DMS53 treated with DMSO at 0.1 percent for 48 hours (cell line): ENCODE data around the gene INTS6.

Experiments used
- DNase-seq: peaks from one replicate; lab custom pipeline; 2025; ENCODE audit not compliant: unreplicated experiment; lab: John Stamatoyannopoulos, UW

INTS6 gene

GRCh38 chr13:51324714-51325420, 128.0 kb downstream of the INTS6 start:
- no peak for DNase-seq

- no peak for DNase-seq
Observed at GRCh38 chr13:51323824-51324511, 128.9 kb downstream of the INTS6 start.

DNA sequence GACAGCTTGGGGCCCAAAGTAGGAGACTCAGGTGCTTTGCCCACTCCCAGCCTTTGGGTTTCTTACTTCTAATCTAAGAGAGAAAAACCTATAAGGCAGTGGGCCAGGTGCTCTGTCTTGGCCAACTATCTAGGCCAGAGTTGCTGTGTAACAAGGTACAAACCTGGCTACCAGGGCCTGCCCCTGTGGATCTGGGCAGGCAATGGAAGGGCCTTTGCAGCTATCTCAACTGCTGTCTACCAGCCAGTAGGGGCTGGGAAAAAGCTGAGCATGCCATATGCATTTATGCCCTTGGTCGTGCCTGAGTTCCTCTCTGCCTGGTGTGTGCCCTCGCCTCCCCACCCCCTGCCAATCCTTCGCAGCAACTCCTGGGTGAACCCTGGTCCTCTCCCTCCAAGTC, 130.0 kb downstream of the INTS6 start:
- no peak for DNase-seq

DNA sequence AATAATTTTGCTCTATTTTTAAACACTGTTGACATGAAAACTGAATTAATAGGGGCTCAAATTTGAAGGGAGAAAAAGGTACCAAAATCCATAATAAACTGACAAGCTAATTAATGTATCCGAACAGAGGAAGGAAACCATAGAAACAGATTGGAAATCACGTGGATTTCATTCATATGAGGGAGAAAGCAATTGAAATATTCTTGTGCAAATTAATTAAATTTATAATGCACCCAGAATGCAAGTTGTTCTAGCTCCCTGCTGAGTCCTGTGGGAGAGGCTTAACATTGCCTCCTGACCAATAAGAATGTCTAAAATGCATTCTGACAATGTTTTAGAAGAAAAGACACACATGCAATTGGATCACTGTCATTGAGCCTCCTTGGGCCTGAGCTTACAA, 131.0 kb downstream of the INTS6 start:
- DNase-seq = no peak

DNA sequence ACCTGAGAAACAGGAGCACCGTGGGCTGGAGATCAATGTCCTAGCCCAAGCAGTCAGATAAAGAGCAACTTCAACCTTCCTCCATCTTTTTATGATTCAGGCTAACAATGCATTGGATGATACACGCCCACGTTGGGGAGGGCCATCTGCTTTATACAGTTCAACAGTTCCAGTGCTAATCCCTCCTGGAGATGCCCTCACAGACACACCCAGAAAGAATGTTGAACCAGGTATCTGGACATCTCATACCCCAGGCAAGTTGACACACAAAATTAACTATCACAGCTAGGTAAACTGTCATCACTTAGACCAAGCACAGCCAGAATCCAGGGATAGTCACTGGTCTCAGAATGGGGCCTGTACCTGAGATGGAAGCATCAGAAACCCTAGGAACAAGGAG, 134.0 kb downstream of the INTS6 start:
- no peak for DNase-seq

DNA sequence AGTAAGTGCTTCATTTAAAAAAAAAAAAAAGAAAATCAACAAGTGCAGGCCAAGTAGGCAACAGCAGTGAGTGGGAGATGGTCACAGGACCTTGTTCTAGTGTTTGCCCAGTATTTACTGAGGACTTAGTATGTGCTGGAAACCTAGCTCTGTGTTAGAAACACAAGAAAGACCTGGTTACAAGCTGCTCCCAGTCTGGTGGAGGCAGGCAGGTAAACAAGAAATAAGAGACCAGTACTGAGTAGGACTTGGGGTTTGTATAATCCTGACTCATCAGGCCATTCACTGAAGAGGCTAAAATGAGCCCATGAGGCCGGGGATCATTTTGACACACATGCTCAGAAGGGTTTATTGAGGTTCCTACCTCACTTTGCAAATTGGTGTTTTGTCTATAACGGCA, 134.8 kb downstream of the INTS6 start:
- DNase-seq = no peak

DNA sequence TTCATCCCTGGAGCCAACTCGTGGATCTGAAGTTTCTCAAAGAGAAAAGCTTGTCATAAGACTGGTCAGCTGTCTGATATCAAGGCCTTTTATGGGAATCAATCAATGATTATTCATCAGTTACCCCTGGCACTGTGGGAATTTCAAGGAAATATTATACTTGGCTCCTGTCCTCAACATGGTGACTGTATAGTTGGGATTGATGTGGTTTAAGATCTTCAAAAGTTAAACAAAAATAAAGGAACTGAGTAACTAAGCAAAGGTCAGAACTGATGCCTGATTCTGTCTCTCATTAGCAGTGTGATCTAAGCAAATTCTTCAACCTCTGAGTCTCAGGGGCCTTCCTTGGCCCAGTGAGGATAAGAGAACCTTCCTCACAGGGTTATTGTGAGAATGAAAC, 135.6 kb downstream of the INTS6 start:
- DNase-seq = no peak

DNA sequence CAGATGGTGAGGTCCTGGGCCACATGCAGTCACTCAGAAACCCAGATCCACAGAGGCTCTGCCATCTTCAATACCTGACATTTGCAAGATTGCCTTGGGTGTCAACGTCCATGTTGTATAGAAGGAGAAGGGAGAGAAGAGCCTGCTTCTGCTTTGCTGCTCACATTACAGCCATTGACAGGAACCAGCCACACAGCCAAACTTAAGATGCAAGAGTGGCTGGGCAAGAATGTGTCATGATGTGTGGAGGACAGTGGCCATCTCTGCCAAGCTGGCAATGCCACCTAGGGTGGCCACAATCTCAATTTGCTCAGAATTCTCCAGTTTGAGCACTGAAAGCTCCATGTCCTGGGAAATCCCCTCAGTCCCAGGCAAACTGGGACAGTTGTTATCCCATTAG, 139.2 kb downstream of the INTS6 start:
- DNase-seq = no peak

DNA sequence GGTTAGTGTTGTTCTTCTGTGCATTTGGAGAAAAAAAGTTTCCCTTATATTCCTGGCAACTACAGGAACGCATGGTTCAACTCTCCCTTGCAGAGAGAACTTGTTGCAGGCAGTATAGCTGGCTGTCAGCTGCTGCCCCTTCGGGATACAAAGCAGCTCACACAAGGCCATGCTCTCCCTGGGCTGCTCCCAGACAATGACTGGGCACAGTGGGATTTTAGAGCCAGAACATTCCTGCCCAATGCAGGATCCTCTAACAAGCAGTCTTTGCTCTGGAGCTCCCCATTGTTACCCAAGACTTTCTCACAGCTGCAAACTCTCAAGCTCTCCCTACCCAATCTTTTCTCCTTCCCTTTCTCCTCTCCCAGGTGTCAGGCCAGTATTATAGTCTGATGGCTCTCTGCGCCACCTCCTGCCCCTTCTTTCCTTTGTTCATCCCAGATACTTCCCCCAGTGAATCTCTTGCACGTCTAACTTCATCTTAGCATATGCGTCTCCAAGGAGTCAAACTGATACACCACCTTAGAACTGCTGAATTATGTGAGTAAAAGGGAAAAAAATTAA, 140.8 kb downstream of the INTS6 start:
- DNase-seq = no peak
